GM06990 (cell line): ENCODE data around the gene NRBP1.

ENCODE experiments used
- DNase-seq: peaks from one replicate; pipeline ENCODE4 v3.0.0-alpha.2; 2011; ENCODE audit not compliant: insufficient read length; ENCODE audit errors: extremely low read depth
- H3K27me3 ChIP-seq: replicated peaks from 2 replicates; pipeline ENCODE4 v1.6.0; 2011; ENCODE audit warnings: low read length; ENCODE audit not compliant: control insufficient read depth, insufficient read depth
- H3K36me3 ChIP-seq: 2 replicates; pipeline ENCODE4 v1.5.1; 2011; ENCODE audit warnings: low read length; ENCODE audit not compliant: control insufficient read depth, insufficient read depth
- H3K4me3 ChIP-seq: replicated peaks from 2 replicates; pipeline ENCODE4 v1.5.1; 2011; ENCODE audit warnings: low read depth, mild to moderate bottlenecking, control low read depth, low read length
- TF ChIP-seq, protein P1 (sequence below): IDR thresholded peaks from 2 replicates; pipeline ENCODE4 v1.5.1; 2011; ENCODE audit warnings: low read length, control low read depth, mild to moderate bottlenecking, inconsistent platforms; ENCODE audit not compliant: insufficient read depth, poor library complexity, severe bottlenecking

NRBP1 gene

DNA sequence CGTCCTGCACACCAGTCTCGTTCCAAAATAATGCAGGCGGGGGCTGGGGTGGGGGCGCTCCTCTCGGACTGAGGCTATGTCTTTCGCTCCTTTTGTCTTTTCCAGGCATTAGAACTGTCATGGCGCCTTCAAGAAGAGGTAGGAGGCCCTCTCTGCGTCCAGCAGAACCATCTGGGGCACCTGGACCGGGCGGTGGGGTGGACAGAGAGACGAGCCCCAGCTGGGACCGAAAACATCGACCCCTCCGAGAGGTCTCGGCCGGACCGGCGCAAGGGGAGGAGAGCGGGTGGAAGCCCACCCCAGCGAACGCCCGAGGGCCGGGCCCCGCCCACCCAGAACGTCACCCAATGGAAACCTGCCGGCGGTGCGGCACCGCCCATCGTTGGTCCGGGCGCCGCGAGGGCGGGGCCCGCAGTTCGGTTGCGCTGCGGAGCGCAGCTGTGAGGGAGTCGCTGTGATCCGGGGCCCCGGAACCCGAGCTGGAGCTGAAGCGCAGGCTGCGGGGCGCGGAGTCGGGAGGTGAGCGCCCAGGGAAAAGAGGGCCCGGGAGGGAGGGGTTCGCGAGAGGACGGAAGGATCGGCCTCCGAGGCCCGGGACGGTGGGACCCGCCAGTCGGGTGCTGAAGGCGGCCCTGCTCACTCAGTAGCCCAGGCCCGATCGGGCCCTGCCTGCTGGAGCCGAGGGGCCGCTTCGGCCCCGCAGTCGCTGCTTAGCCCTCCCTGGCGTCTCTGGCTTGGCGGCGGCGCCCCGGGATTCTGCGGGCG is at the start of gene NRBP1:
Gene NRBP1, plus strand, starts transcription at position 419 of the 765 bp plus-strand sequence. CDS start 4,643 bp downstream, outside the sequence.
- H3K27me3 ChIP-seq = no peaks in the 10 kb centered on the region
- TF ChIP-seq, protein P1, sequence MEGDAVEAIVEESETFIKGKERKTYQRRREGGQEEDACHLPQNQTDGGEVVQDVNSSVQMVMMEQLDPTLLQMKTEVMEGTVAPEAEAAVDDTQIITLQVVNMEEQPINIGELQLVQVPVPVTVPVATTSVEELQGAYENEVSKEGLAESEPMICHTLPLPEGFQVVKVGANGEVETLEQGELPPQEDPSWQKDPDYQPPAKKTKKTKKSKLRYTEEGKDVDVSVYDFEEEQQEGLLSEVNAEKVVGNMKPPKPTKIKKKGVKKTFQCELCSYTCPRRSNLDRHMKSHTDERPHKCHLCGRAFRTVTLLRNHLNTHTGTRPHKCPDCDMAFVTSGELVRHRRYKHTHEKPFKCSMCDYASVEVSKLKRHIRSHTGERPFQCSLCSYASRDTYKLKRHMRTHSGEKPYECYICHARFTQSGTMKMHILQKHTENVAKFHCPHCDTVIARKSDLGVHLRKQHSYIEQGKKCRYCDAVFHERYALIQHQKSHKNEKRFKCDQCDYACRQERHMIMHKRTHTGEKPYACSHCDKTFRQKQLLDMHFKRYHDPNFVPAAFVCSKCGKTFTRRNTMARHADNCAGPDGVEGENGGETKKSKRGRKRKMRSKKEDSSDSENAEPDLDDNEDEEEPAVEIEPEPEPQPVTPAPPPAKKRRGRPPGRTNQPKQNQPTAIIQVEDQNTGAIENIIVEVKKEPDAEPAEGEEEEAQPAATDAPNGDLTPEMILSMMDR = peak; percentile 7

GRCh38 chr2:27378809-27379290 is 49.6 kb upstream of the NRBP1 start:
- TF ChIP-seq, protein P1 = no peak
- H3K36me3 ChIP-seq = peaks cover 53% of the 10 kb centered on the region
- H3K4me3 ChIP-seq = peak overlapping the region; percentile 94; the same call in 1 of the 2 replicates
- no peaks in the 10 kb centered on the region for H3K27me3 ChIP-seq
- peak; percentile 24 for DNase-seq

More for the DNA sequence above, at the start of gene NRBP1:
- Histone ChIP-seq H3K36me3 (peaks cover 3% of the 10 kb centered on the region), H3K4me3 (peak within 1 kb of the TSS; percentile 92)
- DNase-seq = peak; percentile 94

- DNase-seq = no peak
- H3K36me3 ChIP-seq = peaks cover 51% of the 10 kb centered on the region
- TF ChIP-seq, protein P1 = no peak
These were observed 49.0 kb upstream of the NRBP1 start for GRCh38 chr2:27379383-27379835.

GRCh38 chr2:27379836-27380625 is 48.4 kb upstream of the NRBP1 start:
- DNase-seq = peak; percentile 43
- H3K36me3 ChIP-seq = peaks cover 49% of the 10 kb centered on the region
- TF ChIP-seq, protein P1 = no peak
- H3K4me3 ChIP-seq = peak overlapping the region; percentile 94
- H3K27me3 ChIP-seq = no peaks in the 10 kb centered on the region

More at GRCh38 chr2:27379383-27379835, 49.0 kb upstream of the NRBP1 start:
- Histone ChIP-seq H3K4me3 (peak overlapping the region; percentile 94), H3K27me3 (no peaks in the 10 kb centered on the region)

DNA sequence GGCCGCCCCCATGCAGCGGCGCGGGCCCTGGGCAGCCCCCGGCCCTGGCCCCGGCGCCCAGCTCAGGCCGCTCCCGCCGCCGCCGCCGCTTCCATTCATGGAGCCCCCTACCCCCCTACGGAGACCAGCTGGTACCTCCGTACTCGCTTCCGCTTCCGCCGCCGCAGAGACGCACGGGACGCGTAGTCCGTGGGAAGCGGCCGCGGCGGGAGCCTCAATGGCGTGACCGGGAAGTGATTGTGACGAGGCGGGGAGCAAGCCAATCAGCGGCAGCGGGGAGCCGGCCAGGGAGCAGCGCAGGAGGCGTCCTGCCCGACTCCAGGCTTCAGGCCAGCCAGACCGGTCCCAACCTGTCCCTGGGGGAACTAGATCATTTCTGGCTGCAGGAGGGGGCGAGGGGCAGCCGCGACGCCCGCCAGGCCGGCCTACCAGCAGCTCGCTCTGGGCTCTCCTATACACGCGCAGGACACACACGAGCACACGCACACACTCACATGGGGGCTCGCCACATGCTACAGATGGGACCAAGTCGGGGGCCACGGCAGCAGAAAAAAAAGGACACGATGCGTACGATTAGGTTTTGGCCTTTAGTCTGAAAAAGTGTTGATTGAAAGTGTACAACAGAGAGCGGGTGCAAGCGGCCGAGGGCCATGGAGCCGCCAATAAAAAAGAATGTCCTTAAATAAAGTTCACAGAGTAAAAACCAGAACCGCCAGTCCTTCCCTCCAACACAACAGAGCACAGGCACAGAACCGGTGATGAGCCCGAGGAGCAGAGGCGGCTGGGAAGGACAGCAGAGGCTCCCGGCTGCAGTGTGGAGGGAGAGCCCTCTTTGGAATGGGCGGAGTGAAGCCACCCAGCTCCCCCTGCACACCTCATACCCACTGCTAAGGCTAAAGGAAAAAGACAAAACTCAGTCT is 47.5 kb upstream of the NRBP1 start, which contains the start of gene ZNF513:
Gene ZNF513, minus strand, starts transcription at position 109 of the 920 bp plus-strand sequence. CDS start 208 bp downstream, outside the sequence.
- Histone ChIP-seq H3K36me3 (peaks cover 41% of the 10 kb centered on the region), H3K4me3 (peak within 1 kb of the TSS; percentile 94), H3K27me3 (no peaks in the 10 kb centered on the region)
- DNase-seq = peak; percentile 91
- TF ChIP-seq, protein P1 = no peak
